Astrocyte of the spinal cord (primary cell): ENCODE measurements around the gene ELP2.
A peak's percentile ranks its signal among the peaks of the same experiment; 100 is the strongest.
"Not testable (repeated sequence)": the region's sequence is repeated elsewhere in the genome, so short reads cannot be mapped to it uniquely, and the experiment has no call there.

Experiments
- DNase-seq: peaks from one replicate; pipeline ENCODE4 v3.0.0; 2011; ENCODE audit warnings: low read depth, low spot score
- H3K4me3 ChIP-seq: 2 replicates; pipeline ENCODE4 v1.5.1; 2011; ENCODE audit warnings: low read depth, mild to moderate bottlenecking, low read length, moderate library complexity
- CTCF ChIP-seq: IDR thresholded peaks from 2 replicates; pipeline ENCODE4 v1.5.1; 2012; ENCODE audit warnings: low read depth, mild to moderate bottlenecking, low read length, inconsistent platforms
- in situ Hi-C: cut with HindIII; loops from 2 replicates; pipeline ENCODE4 v1.10.0; 2017; ENCODE audit warnings: low sequenced_read_pairs

Gene ELP2

GRCh38 chr18:36207303-36207702, 77.6 kb downstream of the ELP2 start:
- DNase-seq: no peak
- no peak overlapping the region for H3K4me3 ChIP-seq
- in situ Hi-C loops: no loop called here
- TF ChIP-seq CTCF: no peak

- in situ Hi-C loops, DNase-seq, H3K4me3 ChIP-seq: not testable (repeated sequence)
Observed at GRCh38 chr18:36207969-36208368, 78.3 kb downstream of the ELP2 start.

- no peak for TF ChIP-seq CTCF
- H3K4me3 ChIP-seq: no peak overlapping the region
- DNase-seq: no peak
- in situ Hi-C loops: no loop called here
Observed at GRCh38 chr18:36211612-36212065, 81.9 kb downstream of the ELP2 start.

- no peak for DNase-seq
- H3K4me3 ChIP-seq: no peak overlapping the region
- peak; percentile 20 for TF ChIP-seq CTCF
- in situ Hi-C loops: no loop called here
Observed at GRCh38 chr18:36212301-36213171, 82.8 kb downstream of the ELP2 start.

GRCh38 chr18:36214811-36215210, 85.1 kb downstream of the ELP2 start:
- no peak for TF ChIP-seq CTCF
- H3K4me3 ChIP-seq: no peak overlapping the region
- in situ Hi-C loops: no loop called here
- DNase-seq: no peak

GRCh38 chr18:36215577-36215976, 85.9 kb downstream of the ELP2 start:
- H3K4me3 ChIP-seq: no peak overlapping the region
- in situ Hi-C loops: no loop called here
- DNase-seq: no peak
- TF ChIP-seq CTCF: no peak

GRCh38 chr18:36217348-36217747, 87.6 kb downstream of the ELP2 start:
- DNase-seq: no peak
- in situ Hi-C loops: no loop called here

More at GRCh38 chr18:36217348-36217747, 87.6 kb downstream of the ELP2 start:
- no peak for TF ChIP-seq CTCF
- H3K4me3 ChIP-seq: no peak overlapping the region
